ENCODE data around the gene PSMD2.

PSMD2 gene

GRCh38 chr3:184291044-184291737 lies 7.8 kb upstream of the PSMD2 start:
- Histone ChIP-seq H3K4me3 (ENCODE audit: low read length) (no peak overlapping the region), H2AFZ (ENCODE audit: low read depth, low read length) (no peak overlapping the region), H3K36me3 (ENCODE audit: insufficient read depth, low read length) (no peaks in the 10 kb centered on the region), H3K4me1 (ENCODE audit: insufficient read depth, low read length) (no peaks in the 10 kb centered on the region), H3K9me3 (ENCODE audit: low read length) (no peaks in the 10 kb centered on the region), H3K27me3 (ENCODE audit: insufficient read depth, low read length) (peaks cover 34% of the 10 kb centered on the region)

GRCh38 chr3:184291738-184292445 lies 7.1 kb upstream of the PSMD2 start:
- Histone ChIP-seq H3K4me3 (ENCODE audit: low read length) (no peak overlapping the region), H2AFZ (ENCODE audit: low read depth, low read length) (no peak overlapping the region), H3K4me1 (ENCODE audit: insufficient read depth, low read length) (no peaks in the 10 kb centered on the region), H3K36me3 (ENCODE audit: insufficient read depth, low read length) (no peaks in the 10 kb centered on the region), H3K9me3 (ENCODE audit: low read length) (no peaks in the 10 kb centered on the region), H3K27me3 (ENCODE audit: insufficient read depth, low read length) (peaks cover 34% of the 10 kb centered on the region)

GRCh38 chr3:184295771-184296170 lies 3.3 kb upstream of the PSMD2 start:
- Histone ChIP-seq H3K4me1 (ENCODE audit: insufficient read depth, low read length) (peaks cover 12% of the 10 kb centered on the region), H3K36me3 (ENCODE audit: insufficient read depth, low read length) (peaks cover 7% of the 10 kb centered on the region)

GRCh38 chr3:184296616-184297015 lies 2.4 kb upstream of the PSMD2 start:
- Histone ChIP-seq H3K4me1 (ENCODE audit: insufficient read depth, low read length) (peaks cover 12% of the 10 kb centered on the region), H3K36me3 (ENCODE audit: insufficient read depth, low read length) (peaks cover 13% of the 10 kb centered on the region), H3K27me3 (ENCODE audit: insufficient read depth, low read length) (peaks cover 25% of the 10 kb centered on the region), H2AFZ (ENCODE audit: low read depth, low read length) (no peak overlapping the region), H3K4me3 (ENCODE audit: low read length) (no peak overlapping the region), H3K9me3 (ENCODE audit: low read length) (no peaks in the 10 kb centered on the region)

More at GRCh38 chr3:184295771-184296170, 3.3 kb upstream of the PSMD2 start:
- Histone ChIP-seq H3K9me3 (ENCODE audit: low read length) (no peaks in the 10 kb centered on the region), H2AFZ (ENCODE audit: low read depth, low read length) (no peak overlapping the region), H3K27me3 (ENCODE audit: insufficient read depth, low read length) (peaks cover 30% of the 10 kb centered on the region), H3K4me3 (ENCODE audit: low read length) (no peak overlapping the region)

GRCh38 chr3:184299488-184300377 lies 692 bp downstream of the PSMD2 start:
- H3K9me3 ChIP-seq (ENCODE audit: low read length) = no peaks in the 10 kb centered on the region
- peak overlapping the region; percentile 76 for H3K4me3 ChIP-seq (ENCODE audit: low read length)
- H3K36me3 ChIP-seq (ENCODE audit: insufficient read depth, low read length) = peaks cover 44% of the 10 kb centered on the region
- H3K4me1 ChIP-seq (ENCODE audit: insufficient read depth, low read length) = peaks cover 12% of the 10 kb centered on the region
- H3K27me3 ChIP-seq (ENCODE audit: insufficient read depth, low read length) = peaks cover 4% of the 10 kb centered on the region
- H2AFZ ChIP-seq (ENCODE audit: low read depth, low read length) = peak overlapping the region; percentile 50

- H3K27me3 ChIP-seq (ENCODE audit: insufficient read depth, low read length) = no peaks in the 10 kb centered on the region
- peaks cover 12% of the 10 kb centered on the region for H3K4me1 ChIP-seq (ENCODE audit: insufficient read depth, low read length)
- no peaks in the 10 kb centered on the region for H3K9me3 ChIP-seq (ENCODE audit: low read length)
- peaks cover 49% of the 10 kb centered on the region for H3K36me3 ChIP-seq (ENCODE audit: insufficient read depth, low read length)
- H3K4me3 ChIP-seq (ENCODE audit: low read length) = peak overlapping the region; percentile 76
- no peak overlapping the region for H2AFZ ChIP-seq (ENCODE audit: low read depth, low read length)
Observed at GRCh38 chr3:184300378-184300720, 1.3 kb downstream of the PSMD2 start.

- Histone ChIP-seq H2AFZ (ENCODE audit: low read depth, low read length) (no peak overlapping the region), H3K9me3 (ENCODE audit: low read length) (no peaks in the 10 kb centered on the region), H3K4me3 (ENCODE audit: low read length) (no peak overlapping the region), H3K4me1 (ENCODE audit: insufficient read depth, low read length) (peaks cover 2% of the 10 kb centered on the region), H3K27me3 (ENCODE audit: insufficient read depth, low read length) (no peaks in the 10 kb centered on the region), H3K36me3 (ENCODE audit: insufficient read depth, low read length) (peaks cover 85% of the 10 kb centered on the region)
Observed at GRCh38 chr3:184305577-184305976, 6.5 kb downstream of the PSMD2 start.

GRCh38 chr3:184306341-184306972 lies 7.4 kb downstream of the PSMD2 start:
- Histone ChIP-seq H3K36me3 (ENCODE audit: insufficient read depth, low read length) (peaks cover 79% of the 10 kb centered on the region), H3K4me1 (ENCODE audit: insufficient read depth, low read length) (no peaks in the 10 kb centered on the region), H2AFZ (ENCODE audit: low read depth, low read length) (no peak overlapping the region), H3K4me3 (ENCODE audit: low read length) (no peak overlapping the region), H3K27me3 (ENCODE audit: insufficient read depth, low read length) (no peaks in the 10 kb centered on the region), H3K9me3 (ENCODE audit: low read length) (no peaks in the 10 kb centered on the region)

- H3K36me3 ChIP-seq (ENCODE audit: insufficient read depth, low read length) = peaks cover 64% of the 10 kb centered on the region
- H3K4me3 ChIP-seq (ENCODE audit: low read length) = no peak overlapping the region
- H3K4me1 ChIP-seq (ENCODE audit: insufficient read depth, low read length) = no peaks in the 10 kb centered on the region
Observed at GRCh38 chr3:184307915-184308314, 8.9 kb downstream of the PSMD2 start.

GRCh38 chr3:184308744-184309143 lies 9.7 kb downstream of the PSMD2 start:
- H3K36me3 ChIP-seq (ENCODE audit: insufficient read depth, low read length) = peaks cover 56% of the 10 kb centered on the region
- H3K4me3 ChIP-seq (ENCODE audit: low read length) = no peak overlapping the region
- no peaks in the 10 kb centered on the region for H3K9me3 ChIP-seq (ENCODE audit: low read length)
- H3K4me1 ChIP-seq (ENCODE audit: insufficient read depth, low read length) = no peaks in the 10 kb centered on the region
- no peaks in the 10 kb centered on the region for H3K27me3 ChIP-seq (ENCODE audit: insufficient read depth, low read length)
- no peak overlapping the region for H2AFZ ChIP-seq (ENCODE audit: low read depth, low read length)

More at GRCh38 chr3:184307915-184308314, 8.9 kb downstream of the PSMD2 start:
- Histone ChIP-seq H3K27me3 (ENCODE audit: insufficient read depth, low read length) (no peaks in the 10 kb centered on the region), H2AFZ (ENCODE audit: low read depth, low read length) (no peak overlapping the region), H3K9me3 (ENCODE audit: low read length) (no peaks in the 10 kb centered on the region)

- no peaks in the 10 kb centered on the region for H3K9me3 ChIP-seq (ENCODE audit: low read length)
- peaks cover 16% of the 10 kb centered on the region for H3K4me1 ChIP-seq (ENCODE audit: insufficient read depth, low read length)
- H2AFZ ChIP-seq (ENCODE audit: low read depth, low read length) = no peak overlapping the region
- no peak overlapping the region for H3K4me3 ChIP-seq (ENCODE audit: low read length)
- H3K27me3 ChIP-seq (ENCODE audit: insufficient read depth, low read length) = no peaks in the 10 kb centered on the region
- H3K36me3 ChIP-seq (ENCODE audit: insufficient read depth, low read length) = peaks cover 38% of the 10 kb centered on the region
Observed at GRCh38 chr3:184311633-184312032, 12.6 kb downstream of the PSMD2 start.

GRCh38 chr3:184314363-184314699 lies 15.3 kb downstream of the PSMD2 start, which contains the start of gene EIF4G1:
EIF4G1 (plus strand) TSS chr3:184314606; CDS start chr3:184315797, 1,191 bp downstream.
- peaks cover 31% of the 10 kb centered on the region for H3K36me3 ChIP-seq (ENCODE audit: insufficient read depth, low read length)
- peak within 1 kb of the TSS; percentile 67 for H3K4me3 ChIP-seq (ENCODE audit: low read length)
- peaks cover 20% of the 10 kb centered on the region for H3K4me1 ChIP-seq (ENCODE audit: insufficient read depth, low read length)
- H3K9me3 ChIP-seq (ENCODE audit: low read length) = no peaks in the 10 kb centered on the region
- no peak within 1 kb of the TSS for H2AFZ ChIP-seq (ENCODE audit: low read depth, low read length)
- H3K27me3 ChIP-seq (ENCODE audit: insufficient read depth, low read length) = no peaks in the 10 kb centered on the region

Data from neuron (in vitro differentiated cells).